AG08395 (cell line): ENCODE results near the gene WNT2.

Experiments
- DNase-seq: peaks from one replicate; pipeline ENCODE4 v3.0.0; 2012; ENCODE audit warnings: mixed read lengths, low spot score

WNT2 gene

DNA sequence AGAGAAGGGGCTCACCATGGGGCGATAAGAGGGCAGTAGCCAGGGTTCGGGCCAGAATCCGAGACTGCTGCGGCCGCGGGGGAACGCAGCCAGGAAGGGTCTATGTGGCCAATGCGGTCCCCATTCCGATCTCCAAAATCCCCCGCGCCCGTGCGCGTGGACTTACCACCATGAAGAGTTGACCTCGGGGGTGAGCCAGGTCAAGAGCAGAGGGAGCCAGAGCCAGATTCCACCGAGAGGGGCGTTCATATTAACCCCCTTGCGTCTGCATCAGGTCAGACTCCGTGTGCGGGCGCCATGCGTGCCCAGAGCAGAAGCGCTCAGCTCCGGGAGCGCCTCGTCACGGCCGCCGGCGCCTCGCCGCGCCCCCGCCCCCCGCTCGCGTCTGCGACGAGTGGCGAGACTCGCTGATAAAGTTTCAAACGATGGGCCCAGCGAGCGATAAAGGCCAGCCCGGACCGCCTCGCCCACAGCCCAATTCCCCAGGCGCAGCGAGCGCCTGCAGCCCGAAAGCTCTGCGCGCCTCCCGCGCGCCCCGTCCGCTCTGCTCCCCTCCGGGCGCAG lies at the start of gene WNT2:
WNT2 (minus strand) TSS at position 318 of the 564 bp plus-strand sequence; CDS start at position 249, 69 bp downstream.
- DNase-seq, result peak; percentile 3

DNA sequence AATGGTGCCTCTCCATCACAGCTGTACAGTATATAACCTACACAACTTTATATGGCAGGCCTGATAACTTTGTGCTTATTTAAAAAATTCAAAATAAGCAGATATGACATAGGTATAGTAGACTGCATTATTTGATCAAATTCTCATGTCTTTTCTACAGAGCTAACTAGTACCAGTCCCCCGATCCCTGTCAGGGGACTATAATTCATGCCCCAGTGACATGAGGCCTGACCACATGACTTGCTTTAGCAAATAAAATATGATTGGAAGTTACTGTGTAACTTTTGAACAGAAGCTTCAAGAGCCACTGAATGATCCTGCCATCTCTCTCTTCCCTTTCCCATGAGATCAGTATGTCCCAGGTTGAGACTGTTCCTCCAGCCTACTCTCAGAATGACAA lies 49.2 kb upstream of the WNT2 start:
- DNase-seq, result no peak

DNA sequence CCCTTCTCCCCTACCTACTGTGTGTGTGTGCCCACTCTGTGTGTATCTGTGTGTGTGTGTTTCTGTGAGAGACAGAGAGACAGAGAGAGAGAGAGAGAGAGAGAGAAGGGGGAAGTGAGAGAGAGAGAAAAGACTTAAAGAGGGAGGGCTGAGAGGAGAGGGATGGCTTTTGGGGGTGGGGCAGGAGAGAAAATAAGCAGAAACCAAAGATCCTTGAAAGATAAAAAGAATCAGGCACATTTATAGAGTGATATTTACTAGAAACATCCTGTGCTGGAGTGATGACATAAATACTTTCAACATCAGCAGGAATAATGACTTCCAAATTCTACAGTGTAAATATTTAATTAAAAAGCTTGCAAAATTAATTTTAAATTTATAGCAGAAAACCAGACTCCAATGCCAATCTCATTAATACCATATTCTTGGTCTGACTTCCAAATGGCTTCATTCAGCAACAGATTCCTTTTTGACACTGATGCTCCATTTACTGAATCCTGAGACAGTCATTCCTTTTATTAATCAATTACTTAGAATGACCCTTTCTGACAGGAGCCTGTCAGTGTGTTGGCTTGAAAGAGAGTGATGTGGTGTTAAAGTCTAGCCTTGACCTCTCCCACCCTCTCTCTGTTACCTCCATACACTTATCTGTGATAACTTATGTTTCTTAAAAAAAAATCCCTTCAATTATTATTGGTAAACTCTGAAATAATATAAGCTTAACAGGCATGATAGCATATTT lies 41.7 kb upstream of the WNT2 start:
- DNase-seq, result no peak

DNA sequence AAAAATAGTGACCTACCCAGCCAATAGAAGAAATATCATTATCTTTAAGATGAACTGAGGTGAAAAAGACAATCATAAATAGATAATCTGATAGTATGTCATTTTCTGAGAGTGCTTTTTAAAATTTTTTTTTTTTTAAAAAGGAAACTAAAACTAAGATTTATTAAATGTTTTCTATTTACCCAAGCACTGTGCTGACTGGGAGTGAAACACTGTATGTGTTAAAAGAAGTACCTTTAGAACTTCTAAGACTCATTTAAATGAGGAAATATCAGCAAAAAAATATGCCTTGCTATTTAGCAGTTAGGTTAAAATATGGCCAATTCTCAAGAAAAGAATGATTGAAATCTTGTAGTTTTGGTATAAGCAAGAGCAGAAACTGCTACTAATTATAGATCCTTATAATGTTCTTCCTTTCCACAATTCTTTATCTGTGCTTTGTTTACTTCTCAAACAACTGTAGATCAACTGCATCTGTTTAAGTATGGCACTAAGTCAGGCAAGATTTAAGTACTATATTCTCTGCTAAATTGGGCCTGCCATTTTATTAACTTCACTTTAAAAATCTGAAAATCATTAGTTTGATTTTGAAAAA lies 39.5 kb upstream of the WNT2 start:
- DNase-seq, result no peak

DNA sequence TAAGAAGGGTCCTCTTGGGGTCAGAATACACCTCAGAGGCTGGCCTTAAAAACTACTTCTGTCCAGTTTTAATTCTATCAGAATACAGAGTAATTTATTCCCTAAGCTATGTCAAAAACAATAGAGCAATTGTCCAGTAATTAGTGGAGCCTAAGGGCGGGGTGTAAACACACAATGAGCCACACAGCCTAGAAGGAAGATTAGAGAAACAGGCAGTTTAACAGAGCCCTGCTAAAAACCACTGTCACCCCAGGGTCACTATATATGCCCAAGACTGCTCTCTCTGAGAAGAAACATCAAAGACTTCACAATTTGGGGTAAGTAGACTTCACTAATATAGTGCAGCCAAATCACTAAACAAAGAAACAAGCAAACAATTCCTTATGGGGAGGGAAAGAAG lies 27.2 kb upstream of the WNT2 start:
- no peak for DNase-seq

DNA sequence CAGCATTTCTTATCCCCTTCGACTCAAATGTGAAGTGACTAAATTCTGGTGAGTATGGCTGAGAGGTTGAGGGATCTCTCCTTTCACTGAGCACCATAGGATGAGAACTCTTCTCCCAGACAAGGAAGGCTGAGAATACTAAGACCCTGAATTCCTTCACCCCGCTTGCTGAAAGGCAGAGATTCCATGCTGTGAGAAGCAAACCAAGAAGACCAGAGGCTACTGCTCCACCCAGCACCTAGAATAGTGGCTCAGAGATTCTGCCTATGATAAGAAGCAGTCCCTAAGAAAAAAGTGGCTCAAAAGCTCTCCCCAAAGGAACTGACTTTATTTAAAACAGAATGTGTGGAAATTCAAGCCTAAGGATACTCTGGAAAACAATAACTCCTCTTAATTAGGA lies 26.7 kb upstream of the WNT2 start:
- no peak for DNase-seq

DNA sequence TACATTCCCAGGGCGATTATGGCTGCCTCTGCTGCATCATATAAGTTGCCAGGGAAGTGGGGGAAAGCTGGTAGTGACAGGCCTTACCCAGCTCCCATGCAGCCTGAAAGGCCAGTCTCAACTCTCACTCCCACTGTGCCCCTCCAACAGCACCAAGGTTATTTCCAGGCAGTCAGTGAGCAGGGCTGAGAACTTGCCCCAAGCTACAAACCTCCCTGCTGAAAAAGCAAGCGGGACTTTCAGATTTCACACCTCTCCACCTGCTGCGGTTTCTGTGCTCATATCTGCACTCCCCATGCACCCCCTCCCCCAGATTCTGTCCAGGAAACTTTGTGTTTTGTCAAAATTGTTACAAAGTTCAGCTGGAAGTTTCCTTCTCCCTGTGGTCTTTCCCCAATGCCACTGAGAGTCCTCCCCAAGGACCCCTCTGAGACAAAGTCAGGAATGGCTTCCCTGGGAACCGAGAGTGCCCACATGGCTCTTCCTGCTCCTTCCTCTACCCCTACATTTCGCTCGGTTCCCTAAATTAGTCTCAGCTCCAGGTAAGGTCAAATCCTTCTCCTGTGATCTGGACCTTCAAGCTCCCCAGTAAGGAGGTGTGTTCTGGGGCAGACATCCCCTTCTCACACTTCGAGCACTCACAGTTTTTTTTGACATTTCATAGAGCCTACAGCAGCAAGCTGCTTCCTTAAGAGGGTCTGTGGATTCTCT lies 25.3 kb upstream of the WNT2 start:
- DNase-seq, result no peak

DNA sequence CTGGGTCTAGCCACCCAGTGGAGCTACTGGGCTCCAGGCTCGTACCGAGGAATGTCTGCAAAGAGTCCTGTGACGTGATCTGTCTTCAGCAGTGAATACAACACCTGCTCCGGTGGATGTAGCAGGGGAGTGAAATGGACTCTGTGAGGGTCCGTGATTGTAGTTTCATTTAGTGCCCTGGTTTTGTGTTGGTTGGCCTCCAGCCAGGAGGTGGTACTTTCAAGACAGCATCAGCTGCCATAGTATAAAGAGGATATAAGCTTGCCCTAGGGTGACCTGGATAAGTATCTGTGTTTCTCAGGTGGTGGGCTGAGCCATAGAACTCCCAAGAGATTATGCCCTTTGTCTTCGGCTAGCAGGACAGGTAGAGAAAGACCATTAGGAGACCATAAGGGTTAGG lies 24.6 kb upstream of the WNT2 start:
- DNase-seq, result no peak

DNA sequence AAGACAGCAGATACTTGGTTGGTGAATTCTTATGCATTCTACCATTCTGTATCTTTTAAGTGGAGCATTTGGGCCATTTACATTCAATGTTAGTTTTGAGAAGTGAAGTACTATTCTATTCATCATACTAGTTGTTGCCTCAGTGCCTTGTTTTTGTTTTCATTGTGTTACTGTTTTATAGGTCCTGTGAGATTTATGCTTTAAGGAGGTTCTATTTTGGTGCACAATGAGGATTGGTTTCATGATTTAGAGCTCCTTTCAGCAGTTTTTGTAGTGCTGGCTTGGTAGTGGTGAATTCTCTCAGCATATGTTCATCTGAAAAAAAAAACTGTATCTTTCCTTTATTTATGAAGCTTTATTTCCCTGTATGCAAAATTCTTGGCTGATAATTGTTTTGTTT lies 23.3 kb upstream of the WNT2 start:
- DNase-seq, result no peak

DNA sequence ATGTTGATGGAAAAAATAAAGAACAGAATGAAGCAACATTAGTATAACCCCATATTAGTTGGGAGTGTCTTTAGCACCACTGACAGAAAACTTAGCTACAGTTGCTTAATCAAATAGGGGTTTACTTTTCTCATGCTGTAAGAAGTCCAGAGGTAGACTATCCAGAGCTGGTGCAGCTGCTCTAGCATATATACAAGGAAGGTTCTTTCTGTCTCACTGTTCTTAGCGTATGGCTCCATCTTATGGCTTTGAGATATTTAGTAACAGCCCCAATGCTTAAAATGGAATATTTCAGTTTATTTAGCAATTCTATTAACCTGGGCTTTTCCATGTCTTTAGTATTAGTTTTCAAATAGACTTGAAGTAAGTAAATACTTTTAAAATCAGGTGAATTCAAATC lies 15.2 kb upstream of the WNT2 start:
- no peak for DNase-seq

DNA sequence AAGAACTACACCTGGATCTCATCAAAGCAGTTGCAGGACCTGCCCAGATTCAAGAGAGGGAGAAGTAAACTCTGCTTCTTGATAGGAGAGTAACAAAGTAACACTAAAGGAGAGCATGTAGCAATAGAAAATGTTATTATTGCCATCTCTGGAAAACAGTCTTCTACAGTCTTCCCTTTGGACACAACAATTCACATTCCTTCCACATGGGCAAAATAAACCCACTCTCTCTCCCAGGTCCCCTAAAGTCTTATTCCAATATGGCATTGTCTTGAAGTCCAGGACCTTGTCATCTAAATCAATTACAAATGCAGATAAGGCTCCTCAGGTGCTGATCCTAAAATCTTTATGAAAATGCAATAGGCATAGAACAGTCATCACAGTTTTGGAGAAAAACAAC lies 10.3 kb upstream of the WNT2 start:
- no peak for DNase-seq

DNA sequence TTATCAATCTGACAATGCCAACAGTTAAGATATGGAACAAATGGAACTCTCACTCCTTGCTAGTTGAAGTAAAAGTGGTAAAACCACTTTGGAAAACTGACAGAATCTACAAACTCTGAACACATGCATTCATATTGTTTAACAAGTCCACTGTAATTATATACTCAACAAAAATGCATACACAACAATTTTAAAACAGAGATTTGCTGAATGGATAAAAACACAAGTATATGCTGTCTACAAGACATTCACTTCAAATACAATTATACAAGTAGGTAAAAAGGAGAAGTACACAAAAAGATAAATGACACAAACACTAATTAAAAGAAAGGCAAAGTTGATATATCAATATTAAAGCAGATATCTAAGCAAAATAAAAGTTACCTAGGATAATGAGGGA lies 9.2 kb upstream of the WNT2 start:
- no peak for DNase-seq

DNA sequence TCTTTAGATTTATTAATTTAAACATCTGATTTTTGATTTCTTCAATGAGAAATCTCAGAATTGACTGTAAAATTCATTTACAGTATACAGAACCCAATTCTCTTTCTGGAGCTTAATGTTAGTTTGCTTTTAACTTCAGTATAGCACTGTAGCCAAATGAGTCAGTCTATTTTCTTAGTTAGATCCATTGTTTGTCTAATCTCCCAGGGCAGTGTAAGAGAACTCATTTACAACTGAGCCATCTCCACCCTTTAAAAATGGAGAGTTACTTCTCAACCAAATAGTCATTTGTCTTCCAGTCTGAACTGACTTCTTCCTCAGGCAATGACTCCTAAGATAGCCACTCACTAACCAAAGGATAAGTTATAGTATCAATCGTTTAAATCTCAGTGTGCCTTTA lies 3.0 kb upstream of the WNT2 start:
- DNase-seq, result no peak

DNA sequence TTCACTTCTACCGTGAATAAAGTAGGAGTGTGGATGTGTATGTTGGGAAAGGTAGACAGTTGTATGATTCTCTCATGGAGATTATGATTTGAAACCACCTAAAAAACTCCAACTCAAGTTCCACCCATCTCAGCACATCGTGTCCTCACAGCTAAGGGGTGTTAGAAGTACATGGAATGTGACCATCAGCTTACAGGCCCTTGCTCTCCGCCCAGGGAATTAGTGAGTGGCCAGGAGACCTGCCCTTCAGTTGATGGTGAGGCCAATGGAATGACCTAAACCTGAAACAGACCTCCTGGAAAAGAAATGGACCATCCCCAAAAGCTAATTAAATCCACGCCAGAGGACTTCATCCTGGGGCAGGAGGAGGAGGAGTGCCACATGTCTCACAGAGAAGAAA lies 2.1 kb upstream of the WNT2 start:
- DNase-seq, result no peak

DNA sequence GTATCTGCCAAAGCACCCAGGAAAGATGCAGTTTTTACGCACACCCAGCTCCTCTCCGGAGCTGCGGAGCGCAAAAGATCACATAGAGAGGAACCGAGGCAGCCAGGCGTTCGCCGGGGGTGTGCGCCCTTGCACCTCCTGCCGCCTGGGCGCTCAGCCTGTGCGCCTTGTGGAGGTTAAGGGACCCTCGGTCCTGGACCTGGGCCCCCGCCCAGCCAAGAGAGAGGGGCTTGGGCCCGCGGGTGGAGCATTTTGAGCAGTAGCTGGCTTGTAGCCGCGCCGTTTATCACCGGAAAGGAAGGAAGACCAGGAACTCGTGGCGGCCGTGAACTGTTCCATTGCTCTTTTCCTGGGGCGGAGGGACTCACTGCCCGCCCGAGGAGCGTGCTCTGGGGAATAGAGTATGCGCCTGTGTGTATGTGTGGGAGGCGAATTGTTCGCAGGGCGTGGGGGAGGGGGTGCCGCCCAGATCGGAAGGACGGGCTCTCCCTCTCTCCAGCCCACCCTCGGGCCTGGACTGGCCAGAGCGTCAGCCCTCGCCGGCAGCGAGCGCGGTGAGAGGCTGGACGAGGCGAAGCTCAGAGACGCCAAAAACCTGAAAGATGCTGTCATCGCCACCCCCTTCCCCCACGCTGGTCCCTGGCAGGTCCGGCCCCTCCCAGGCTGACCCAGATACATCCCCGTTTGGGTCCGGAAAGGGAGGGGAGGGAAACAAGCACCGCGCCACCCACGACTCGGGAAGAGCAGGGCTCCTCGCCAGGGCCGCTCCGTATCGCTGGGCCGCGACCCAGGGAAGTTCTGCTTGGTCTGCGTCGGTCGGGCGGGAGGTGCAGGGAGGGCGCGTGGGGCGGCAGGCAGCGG lies 1.2 kb upstream of the WNT2 start:
- peak; percentile 53 for DNase-seq

DNA sequence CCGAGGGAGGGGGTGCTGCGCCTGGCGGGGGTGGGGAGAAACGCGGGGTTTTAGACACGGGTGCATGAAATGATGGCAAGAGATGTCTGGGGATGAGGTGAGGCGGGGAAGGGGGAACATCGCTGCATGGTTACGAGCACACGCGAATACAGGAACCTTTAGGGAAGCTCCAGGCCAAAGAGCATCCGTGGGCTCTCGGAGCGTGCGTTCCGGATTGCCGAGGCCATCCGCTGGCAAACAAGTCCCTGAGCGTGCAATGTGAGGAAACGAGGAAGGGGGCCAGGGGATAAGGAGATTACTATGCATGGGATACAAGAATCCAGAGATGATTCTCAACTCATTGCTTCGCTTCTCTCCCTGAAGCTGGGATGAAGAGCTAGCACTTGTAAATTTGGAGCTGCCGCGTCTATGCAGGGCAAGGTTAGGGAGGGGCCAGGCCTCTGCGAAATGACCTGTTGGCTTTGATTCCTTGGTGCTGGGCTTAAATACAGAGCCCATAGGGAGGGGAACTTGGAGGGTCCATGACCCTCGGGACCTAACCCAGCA lies 520 bp upstream of the WNT2 start:
- no peak for DNase-seq

DNA sequence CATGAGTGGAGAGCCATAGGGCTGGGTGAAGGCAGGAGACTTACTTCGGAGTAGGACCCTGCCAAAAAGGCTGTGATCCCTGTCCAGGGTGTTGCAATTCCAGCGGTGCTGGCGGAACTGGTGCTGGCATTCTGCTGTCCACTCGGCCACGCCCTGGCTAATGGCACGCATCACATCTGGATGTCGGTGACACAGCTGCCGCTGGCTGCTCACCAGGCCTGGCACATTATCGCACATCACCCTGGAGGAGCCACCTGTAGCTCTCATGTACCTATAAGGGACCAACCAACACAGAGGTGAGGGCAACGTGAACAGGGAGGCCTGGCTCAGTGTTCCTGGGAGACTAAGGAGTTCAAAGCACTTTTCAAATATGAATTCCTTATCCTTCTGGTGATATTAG lies 2.3 kb downstream of the WNT2 start:
- no peak for DNase-seq

DNA sequence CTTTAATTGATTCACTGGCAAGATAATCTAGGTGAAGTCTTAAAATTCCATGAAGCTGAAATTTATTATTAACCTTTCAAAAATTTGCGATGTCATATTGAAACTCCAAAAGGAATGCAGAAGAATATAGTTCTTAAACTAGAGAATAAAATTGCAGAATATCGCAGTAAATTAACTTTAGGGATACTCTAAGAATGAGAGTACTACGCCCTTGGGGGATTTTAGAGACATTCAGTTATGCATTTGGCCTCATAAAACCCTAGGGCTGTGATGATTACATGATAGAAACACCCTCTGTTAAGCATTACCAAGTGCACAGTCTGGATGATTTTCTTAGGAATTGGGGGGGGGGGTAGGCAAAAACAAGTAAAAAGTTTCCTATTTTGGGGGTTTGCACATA lies 3.7 kb downstream of the WNT2 start:
- no peak for DNase-seq

DNA sequence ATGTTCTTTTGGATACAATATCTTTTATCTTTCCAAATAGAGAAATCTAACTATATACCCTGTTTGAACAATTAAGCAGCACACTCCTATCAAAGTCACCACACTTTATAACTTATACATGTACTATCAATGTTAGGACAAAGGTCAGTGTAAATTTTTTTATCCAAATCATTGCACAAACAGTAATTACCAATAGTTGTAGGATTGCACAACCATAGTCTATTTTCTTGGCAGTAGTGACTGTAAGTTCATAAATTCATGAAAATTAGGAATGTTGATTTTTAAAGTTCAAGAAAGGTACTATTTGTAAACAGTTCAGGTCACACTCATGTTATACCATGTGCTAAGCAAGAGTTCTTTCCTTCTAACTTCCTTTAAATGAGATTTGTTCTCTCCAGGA lies 9.3 kb downstream of the WNT2 start:
- no peak for DNase-seq

DNA sequence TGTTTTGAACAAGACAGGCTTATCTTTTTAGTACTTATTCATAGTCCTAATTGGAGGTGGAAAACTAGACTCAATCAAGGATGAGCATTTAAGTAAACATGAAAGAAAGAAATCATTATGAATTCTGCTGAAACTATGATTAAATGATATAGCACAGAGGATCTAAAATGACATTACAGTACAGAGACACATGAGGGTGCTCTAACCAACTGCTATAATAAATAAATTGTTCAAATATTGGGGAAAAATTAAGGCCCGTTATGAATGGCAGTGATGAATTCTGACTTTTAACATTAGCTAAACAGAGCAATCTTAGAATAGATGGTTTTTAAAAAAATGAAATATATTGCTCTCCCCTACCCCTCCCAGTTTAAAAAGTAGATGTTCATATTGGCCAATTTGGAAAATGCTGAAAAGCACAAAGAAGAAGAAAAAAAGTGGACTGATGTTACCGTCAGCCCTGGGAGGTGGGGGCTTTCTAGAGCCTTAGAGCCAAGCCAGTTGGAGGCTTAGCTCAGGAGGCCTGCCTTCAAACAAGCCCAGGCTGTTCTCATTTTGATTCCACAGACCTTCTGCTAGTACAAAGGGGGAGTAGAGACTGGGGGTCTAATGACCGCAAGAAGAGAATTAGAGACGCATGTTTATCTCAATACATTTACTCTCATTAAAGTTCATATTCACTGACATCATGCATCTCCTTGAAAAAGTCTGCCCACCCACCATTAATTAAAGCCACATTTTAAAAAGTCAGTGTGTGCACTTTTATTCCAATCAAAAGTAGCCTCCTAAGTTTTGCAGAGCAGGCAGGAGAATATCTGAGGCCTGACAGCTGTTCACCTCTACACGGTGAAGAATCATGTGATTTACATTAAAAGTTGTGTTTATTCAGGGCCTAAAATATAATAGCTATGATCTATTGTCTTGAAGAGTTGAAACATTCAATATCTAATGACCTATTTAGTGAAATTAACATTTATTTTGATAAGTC lies 10.0 kb downstream of the WNT2 start:
- DNase-seq, result no peak

DNA sequence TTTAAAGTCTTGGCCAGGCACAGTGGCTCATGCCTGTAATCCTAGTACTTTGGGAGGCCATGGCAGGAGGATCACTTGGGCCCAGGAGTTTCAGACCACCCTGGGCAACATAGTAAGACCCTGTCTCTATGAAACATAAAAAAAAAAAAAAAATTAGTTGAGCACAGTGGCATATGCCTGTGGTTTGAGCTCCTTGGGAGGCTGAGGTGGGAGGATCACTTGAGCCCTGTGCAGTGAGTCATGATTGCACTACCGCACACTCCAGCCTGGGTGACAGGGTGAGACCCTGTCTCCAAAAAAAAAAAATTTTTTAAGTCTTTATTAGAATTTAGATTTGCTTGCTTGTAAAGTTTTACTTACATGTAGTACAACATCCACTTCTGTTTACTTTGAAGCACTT lies 14.0 kb downstream of the WNT2 start:
- no peak for DNase-seq
